Fibroblast of lung (primary cell): Measurements from ENCODE around the gene LAMP5. TPM values are rescaled to one million over a fixed set of nuclear protein-coding genes. Genes with fewer than 3 reads are reported as not detected.

ENCODE experiments used
- DNase-seq, 2 donors: peaks; one replicate each; pipeline versions ENCODE4 v3.0.0 to v3.0.0-alpha.2; 2010; ENCODE audit warnings: low read depth in 2 of 2
- H2AFZ ChIP-seq: 2 replicates; pipeline ENCODE4 v1.5.1; 2012; ENCODE audit warnings: low read length, control low read depth, inconsistent platforms
- H3K27ac ChIP-seq: 2 replicates; pipeline ENCODE4 v1.5.1; 2011; ENCODE audit warnings: low read length, control low read depth; ENCODE audit not compliant: insufficient read depth
- H3K27me3 ChIP-seq: 2 replicates; pipeline ENCODE4 v1.5.1; 2011; ENCODE audit warnings: mild to moderate bottlenecking, low read length; ENCODE audit not compliant: control insufficient read depth, insufficient read depth
- H3K36me3 ChIP-seq: 2 replicates; pipeline ENCODE4 v1.5.1; 2011; ENCODE audit warnings: low read length; ENCODE audit not compliant: control insufficient read depth, insufficient read depth
- H3K4me1 ChIP-seq: 2 replicates; pipeline ENCODE4 v1.5.1; 2011; ENCODE audit warnings: low read length; ENCODE audit not compliant: control insufficient read depth, insufficient read depth; ENCODE audit errors: extremely low read depth
- H3K4me2 ChIP-seq: 2 replicates; pipeline ENCODE4 v1.5.1; 2011; ENCODE audit warnings: low read length, control low read depth; ENCODE audit not compliant: insufficient read depth; ENCODE audit errors: extremely low read depth
- H3K4me3 ChIP-seq, 4 experiments: fragments of 200-600 bp in 1 of 4; sonication (generic) in 1 of 4; replicated peaks in 1 of 4; 2 replicates each; pipeline ENCODE4 v1.5.1; 2011 to 2016; ENCODE audit warnings: low read length in 4 of 4, low read depth in 3 of 4, mild to moderate bottlenecking in 3 of 4, control low read depth in 2 of 4, inconsistent platforms in 1 of 4, mixed read lengths in 1 of 4; ENCODE audit not compliant: insufficient read depth in 1 of 4; ENCODE audit errors: control extremely low read depth in 1 of 4
- H3K79me2 ChIP-seq: 2 replicates; pipeline ENCODE4 v1.5.1; 2012; ENCODE audit warnings: mild to moderate bottlenecking, low read length, inconsistent platforms; ENCODE audit not compliant: control insufficient read depth, insufficient read depth
- H3K9ac ChIP-seq: 2 replicates; pipeline ENCODE4 v1.5.1; 2011; ENCODE audit warnings: mild to moderate bottlenecking, low read length, control low read depth; ENCODE audit not compliant: insufficient read depth
- H3K9me3 ChIP-seq: 2 replicates; pipeline ENCODE4 v1.5.1; 2012; ENCODE audit warnings: low read depth, low read length; ENCODE audit not compliant: control insufficient read depth, insufficient read depth
- H4K20me1 ChIP-seq: 2 replicates; pipeline ENCODE4 v1.5.1; 2011; ENCODE audit warnings: low read length; ENCODE audit not compliant: control insufficient read depth, insufficient read depth; ENCODE audit errors: extremely low read depth
- CTCF ChIP-seq, 2 donors: IDR thresholded peaks in 1 of 2; conservative IDR thresholded peaks in 1 of 2; 1 replicate in 1 of 2; 2 replicates in 1 of 2; pipeline ENCODE4 v1.5.1; 2011 to 2012; ENCODE audit warnings: low read length in 2 of 2, control low read depth in 1 of 2, inconsistent platforms in 1 of 2, low read depth in 1 of 2, mild to moderate bottlenecking in 1 of 2
- EZH2 ChIP-seq: IDR thresholded peaks from 2 replicates; pipeline ENCODE4 v1.5.1; 2012; ENCODE audit warnings: low read length, control low read depth, mild to moderate bottlenecking; ENCODE audit errors: missing control alignments
- polyA plus RNA-seq, 2 donors: library from polyadenylated mRNA; depleted of rRNA in 1 of 2; stranded (reverse) in 1 of 2; unstranded in 1 of 2; fragments of >200 nt; gene quantifications; 2 replicates each; pipeline ENCODE4 v1.2.1, GENCODE V29; 2011 to 2012; ENCODE audit warnings: missing spikeins in 1 of 2
- total RNA-seq: library from RNA; depleted of rRNA; stranded (reverse); fragments of >200 nt; gene quantifications from 2 replicates; pipeline ENCODE4 v1.2.1, GENCODE V29; 2014

The LAMP5 gene
- total and polyA plus RNA-seq, 2 donors (not counting 1 experiment from before 2014, with no cell fraction given): 0.92 to 2.1 TPM

GRCh38 chr20:9495701-9496100 lies 18.7 kb upstream of the LAMP5 start:
- no peak overlapping the region for H2AFZ ChIP-seq
- DNase-seq: peak in 1 of 2 donors; percentile 47
- no peaks in the 10 kb centered on the region for H3K36me3 ChIP-seq
- H4K20me1 ChIP-seq: no peaks in the 10 kb centered on the region
- H3K79me2 ChIP-seq: no peaks in the 10 kb centered on the region
- no peaks in the 10 kb centered on the region for H3K9me3 ChIP-seq
- no peak overlapping the region for H3K27ac ChIP-seq
- no peak overlapping the region for H3K9ac ChIP-seq
- H3K4me1 ChIP-seq: peaks cover 5% of the 10 kb centered on the region
- H3K4me2 ChIP-seq: no peak overlapping the region
- H3K27me3 ChIP-seq: no peaks in the 10 kb centered on the region
- no peak overlapping the region for H3K4me3 ChIP-seq
- TF ChIP-seq CTCF (conservative IDR thresholded peaks at IDR 0.05 in 1 of 2, IDR thresholded peaks at IDR 0.05 in 1 of 2; ENCODE audit: low read depth in 1 of 2, low read length in 2 of 2): no peak
- TF ChIP-seq EZH2: no peak

- Histone ChIP-seq H3K27me3 (no peaks in the 10 kb centered on the region), H3K9ac (no peak overlapping the region), H3K4me2 (no peak overlapping the region), H2AFZ (no peak overlapping the region), H3K27ac (no peak overlapping the region), H3K4me1 (peaks cover 5% of the 10 kb centered on the region), H3K4me3 (no peak overlapping the region), H4K20me1 (no peaks in the 10 kb centered on the region), H3K9me3 (no peaks in the 10 kb centered on the region), H3K36me3 (no peaks in the 10 kb centered on the region), H3K79me2 (no peaks in the 10 kb centered on the region)
- no peak for DNase-seq
- TF ChIP-seq CTCF (conservative IDR thresholded peaks at IDR 0.05 in 1 of 2, IDR thresholded peaks at IDR 0.05 in 1 of 2; ENCODE audit: low read depth in 1 of 2, low read length in 2 of 2): no peak
- TF ChIP-seq EZH2: no peak
Measured at GRCh38 chr20:9496155-9496554, 18.2 kb upstream of the LAMP5 start.

DNA sequence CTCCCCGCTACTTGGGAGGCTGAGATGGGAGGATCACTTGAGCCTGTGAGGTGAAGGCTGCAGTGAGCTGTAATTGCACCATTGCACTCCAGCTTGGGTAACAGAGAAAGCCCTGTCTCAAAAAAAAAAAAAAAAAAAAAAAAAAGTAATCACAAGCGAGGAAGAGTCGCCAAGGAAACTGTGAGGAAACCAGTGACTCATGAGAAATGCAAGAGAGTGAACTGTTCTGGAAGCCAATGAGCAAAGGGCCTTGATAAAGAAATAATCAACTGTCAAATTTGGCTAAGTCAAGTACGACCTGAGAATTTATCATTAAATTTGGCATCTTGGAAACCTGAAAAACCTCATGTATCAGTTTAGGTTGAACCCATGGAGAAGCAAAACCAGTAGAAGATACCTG lies 16.1 kb upstream of the LAMP5 start:
- Histone ChIP-seq H2AFZ (no peak overlapping the region), H3K9me3 (no peaks in the 10 kb centered on the region), H3K27me3 (no peaks in the 10 kb centered on the region), H3K27ac (no peak overlapping the region), H3K79me2 (no peaks in the 10 kb centered on the region), H3K4me2 (no peak overlapping the region), H3K4me3 (no peak overlapping the region), H3K9ac (no peak overlapping the region), H4K20me1 (no peaks in the 10 kb centered on the region), H3K36me3 (no peaks in the 10 kb centered on the region), H3K4me1 (no peaks in the 10 kb centered on the region)
- TF ChIP-seq CTCF (conservative IDR thresholded peaks at IDR 0.05 in 1 of 2, IDR thresholded peaks at IDR 0.05 in 1 of 2; ENCODE audit: low read depth in 1 of 2, low read length in 2 of 2): no peak
- TF ChIP-seq EZH2: no peak
- DNase-seq: peak; percentile 25 to 51
